ENCODE data around the gene BEST4.

GRCh38 chr1:44817771-44818495 lies 30.0 kb upstream of the BEST4 start:
- no peak for TF ChIP-seq POLR2A (IDR thresholded peaks at IDR 0.05)
- TF ChIP-seq, protein P1, sequence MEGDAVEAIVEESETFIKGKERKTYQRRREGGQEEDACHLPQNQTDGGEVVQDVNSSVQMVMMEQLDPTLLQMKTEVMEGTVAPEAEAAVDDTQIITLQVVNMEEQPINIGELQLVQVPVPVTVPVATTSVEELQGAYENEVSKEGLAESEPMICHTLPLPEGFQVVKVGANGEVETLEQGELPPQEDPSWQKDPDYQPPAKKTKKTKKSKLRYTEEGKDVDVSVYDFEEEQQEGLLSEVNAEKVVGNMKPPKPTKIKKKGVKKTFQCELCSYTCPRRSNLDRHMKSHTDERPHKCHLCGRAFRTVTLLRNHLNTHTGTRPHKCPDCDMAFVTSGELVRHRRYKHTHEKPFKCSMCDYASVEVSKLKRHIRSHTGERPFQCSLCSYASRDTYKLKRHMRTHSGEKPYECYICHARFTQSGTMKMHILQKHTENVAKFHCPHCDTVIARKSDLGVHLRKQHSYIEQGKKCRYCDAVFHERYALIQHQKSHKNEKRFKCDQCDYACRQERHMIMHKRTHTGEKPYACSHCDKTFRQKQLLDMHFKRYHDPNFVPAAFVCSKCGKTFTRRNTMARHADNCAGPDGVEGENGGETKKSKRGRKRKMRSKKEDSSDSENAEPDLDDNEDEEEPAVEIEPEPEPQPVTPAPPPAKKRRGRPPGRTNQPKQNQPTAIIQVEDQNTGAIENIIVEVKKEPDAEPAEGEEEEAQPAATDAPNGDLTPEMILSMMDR (IDR thresholded peaks at IDR 0.05): no peak
